HEK293 (cell line): ENCODE results near the gene ATP5IF1.

ENCODE experiments used
- CTCF ChIA-PET: fragments of 350-600 bp; formaldehyde crosslinking; extraction: SDS; loops from one replicate; lab custom pipeline; 2021; ENCODE audit warnings: antibody characterized with exemption; lab: Yijun Ruan, JAX
- POLR2A ChIA-PET: fragments of 300-600 bp; formaldehyde crosslinking; extraction: SDS; loops from one replicate; lab custom pipeline; 2020; ENCODE audit warnings: antibody characterized with exemption, inconsistent platforms; lab: Yijun Ruan, JAX
- H3K27ac ChIP-seq: fragments of 200-500 bp; sonication (Bioruptor generic); 2 replicates; pipeline ENCODE4 v1.5.1; 2014; ENCODE audit warnings: low read depth, low read length, control low read depth, inconsistent platforms; ENCODE audit errors: extremely low read depth
- H3K36me3 ChIP-seq, 2 experiments: fragments of 200-500 bp in 1 of 2; sonication (Bioruptor generic) in 1 of 2; 1 replicate in 1 of 2; 2 replicates in 1 of 2; pipeline ENCODE4 v1.5.1; 2014 to 2017; ENCODE audit warnings: inconsistent platforms in 2 of 2, low read length in 2 of 2; ENCODE audit not compliant: control insufficient read depth in 2 of 2, insufficient read depth in 1 of 2
- H3K4me1 ChIP-seq: fragments of 200-500 bp; sonication (Bioruptor generic); 2 replicates; pipeline ENCODE4 v1.5.1; 2014; ENCODE audit warnings: mild to moderate bottlenecking, low read length, inconsistent platforms; ENCODE audit not compliant: control insufficient read depth, insufficient read depth
- H3K4me3 ChIP-seq: 2 replicates; pipeline ENCODE4 v1.5.1; 2011; ENCODE audit warnings: low read depth, mild to moderate bottlenecking, control low read depth, low read length, moderate library complexity
- H3K9me3 ChIP-seq: fragments of 200-500 bp; sonication (Bioruptor generic); 2 replicates; pipeline ENCODE4 v1.5.1; 2014; ENCODE audit warnings: low read depth, low read length, inconsistent platforms; ENCODE audit not compliant: control insufficient read depth, insufficient read depth
- BCL11B ChIP-seq: fragments of 450-650 bp; formaldehyde crosslinking; IDR thresholded peaks from 2 replicates; pipeline ENCODE4 v1.5.1; 2016; ENCODE audit warnings: low read depth, missing biosample characterization, missing genetic modification characterization
- CTCF ChIP-seq: fragments of 450-650 bp; formaldehyde crosslinking; IDR thresholded peaks from 2 replicates; pipeline ENCODE4 v1.5.1; 2016; ENCODE audit warnings: missing biosample characterization, missing genetic modification characterization
- HOXD13 ChIP-seq: sonication (generic); formaldehyde crosslinking; IDR thresholded peaks from 2 replicates; pipeline ENCODE4 v1.8.0; 2022; ENCODE audit warnings: missing genetic modification reagents, borderline replicate concordance
- KLF1 ChIP-seq: fragments of 450-650 bp; formaldehyde crosslinking; IDR thresholded peaks from 2 replicates; pipeline ENCODE4 v1.5.1; 2016; ENCODE audit warnings: missing biosample characterization, missing genetic modification characterization
- KLF16 ChIP-seq: fragments of 450-650 bp; formaldehyde crosslinking; IDR thresholded peaks from 2 replicates; pipeline ENCODE4 v1.5.1; 2017; ENCODE audit warnings: missing biosample characterization, missing genetic modification characterization
- SCRT2 ChIP-seq: fragments of 450-650 bp; formaldehyde crosslinking; IDR thresholded peaks from 2 replicates; pipeline ENCODE4 v1.5.1; 2016; ENCODE audit warnings: missing biosample characterization, missing genetic modification characterization
- ZBTB10 ChIP-seq: fragments of 450-650 bp; formaldehyde crosslinking; IDR thresholded peaks from 2 replicates; pipeline ENCODE4 v1.5.1; 2016; ENCODE audit warnings: missing biosample characterization, missing genetic modification characterization
- ZBTB49 ChIP-seq: fragments of 450-650 bp; formaldehyde crosslinking; IDR thresholded peaks from 2 replicates; pipeline ENCODE4 v1.5.1; 2016; ENCODE audit warnings: missing biosample characterization, missing genetic modification characterization, low read depth
- ZFP3 ChIP-seq: fragments of 450-650 bp; formaldehyde crosslinking; IDR thresholded peaks from 2 replicates; pipeline ENCODE4 v1.5.1; 2016; ENCODE audit warnings: low read depth, missing biosample characterization, missing genetic modification characterization
- ZNF114 ChIP-seq: fragments of 450-650 bp; formaldehyde crosslinking; IDR thresholded peaks from 2 replicates; pipeline ENCODE4 v1.5.0; 2017; ENCODE audit warnings: missing biosample characterization, missing genetic modification characterization
- ZNF138 ChIP-seq: fragments of 450-650 bp; formaldehyde crosslinking; IDR thresholded peaks from 2 replicates; pipeline ENCODE4 v1.5.1; 2016; ENCODE audit warnings: missing biosample characterization, missing genetic modification characterization, borderline replicate concordance
- ZNF18 ChIP-seq: fragments of 450-650 bp; formaldehyde crosslinking; IDR thresholded peaks from 2 replicates; pipeline ENCODE4 v1.5.1; 2016; ENCODE audit warnings: missing biosample characterization, missing genetic modification characterization
- ZNF274 ChIP-seq, 2 experiments: fragments of 200-500 bp in 1 of 2; fragments of 450-650 bp in 1 of 2; sonication (Bioruptor generic) in 1 of 2; formaldehyde crosslinking in 1 of 2; IDR thresholded peaks; 2 replicates each; pipeline versions ENCODE4 v1.5.1 to v1.6.1; 2014 to 2016; ENCODE audit warnings: borderline replicate concordance in 1 of 2, inconsistent platforms in 1 of 2, low read length in 1 of 2, missing biosample characterization in 1 of 2, missing genetic modification characterization in 1 of 2
- ZNF37A ChIP-seq: fragments of 450-650 bp; IDR thresholded peaks from 2 replicates; pipeline ENCODE4 v1.5.1; 2018; ENCODE audit warnings: missing biosample characterization, missing genetic modification characterization
- ZNF391 ChIP-seq: fragments of 450-650 bp; formaldehyde crosslinking; IDR thresholded peaks from 2 replicates; pipeline ENCODE4 v1.5.1; 2016; ENCODE audit warnings: low read depth, missing biosample characterization, missing genetic modification characterization, borderline replicate concordance
- ZNF560 ChIP-seq: fragments of 450-650 bp; formaldehyde crosslinking; IDR thresholded peaks from 2 replicates; pipeline ENCODE4 v1.5.1; 2017; ENCODE audit warnings: missing biosample characterization, missing genetic modification characterization, borderline replicate concordance
- ZNF621 ChIP-seq: fragments of 450-650 bp; formaldehyde crosslinking; IDR thresholded peaks from 2 replicates; pipeline ENCODE4 v1.5.1; 2017; ENCODE audit warnings: missing biosample characterization, missing genetic modification characterization
- ZNF658 ChIP-seq: fragments of 450-650 bp; formaldehyde crosslinking; IDR thresholded peaks from 2 replicates; pipeline ENCODE4; 2016; ENCODE audit warnings: missing biosample characterization, missing genetic modification characterization
- ZNF670 ChIP-seq: fragments of 450-650 bp; formaldehyde crosslinking; IDR thresholded peaks from 2 replicates; pipeline ENCODE4 v1.5.1; 2016; ENCODE audit warnings: missing biosample characterization, missing genetic modification characterization, low read depth
- ZNF792 ChIP-seq: fragments of 450-650 bp; formaldehyde crosslinking; IDR thresholded peaks from 2 replicates; pipeline ENCODE4 v1.5.1; 2016; ENCODE audit warnings: missing biosample characterization, missing genetic modification characterization

The ATP5IF1 gene

GRCh38 chr1:28267633-28268032 is 31.7 kb downstream of the ATP5IF1 start (continued):
- TF ChIP-seq CTCF (tag by site-specific recombination), result no peak

GRCh38 chr1:28269529-28269928 is 33.6 kb downstream of the ATP5IF1 start:
- TF ChIP-seq ZNF138 (no peak), BCL11B (tag by site-specific recombination) (no peak), ZBTB10 (tag by site-specific recombination) (no peak), HOXD13 (no peak), KLF16 (no peak), ZNF621 (tag by site-specific recombination) (no peak), ZNF560 (no peak), ZBTB49 (no peak), ZNF37A (tag by site-specific recombination) (no peak), SCRT2 (tag by site-specific recombination) (no peak), ZNF658 (tag by site-specific recombination) (no peak), ZNF274 (IDR thresholded peaks at IDR 0.05; ENCODE audit: low read length) (no peak), ZNF274 (tag by site-specific recombination; IDR thresholded peaks at IDR 0.05; ENCODE audit: borderline replicate concordance) (no peak), ZNF114 (no peak), KLF1 (tag by site-specific recombination) (no peak), ZNF670 (no peak), ZNF391 (no peak), ZNF792 (tag by site-specific recombination) (no peak), ZNF18 (no peak), ZFP3 (tag by site-specific recombination) (no peak)
- TF ChIP-seq, all 188 proteins: peak for 0
- CTCF ChIA-PET, result interaction anchor here (0.6 to 1.4 kb wide), 3 partner anchors 21 to 45 kb away, joined by 3 to 6 read pairs (median 3); no protein-coding TSS in a partner anchor
- H3K4me3 ChIP-seq, result no peak overlapping the region
- no peaks in the 10 kb centered on the region for H3K9me3 ChIP-seq
- peaks cover 10 to 59% of the 10 kb centered on the region in 2 experiments; a peak in 2 of 3 replicates for H3K36me3 ChIP-seq
- no peak overlapping the region for H3K27ac ChIP-seq
- peaks cover 11% of the 10 kb centered on the region; the same call in 1 of the 2 replicates for H3K4me1 ChIP-seq
- POLR2A ChIA-PET, result interaction anchor here (1.2 kb wide), 1 partner anchor 9 kb away, joined by 4 read pairs; no protein-coding TSS in a partner anchor
